Right kidney (tissue), 9 donors: ENCODE data around the gene DDX24.

ENCODE experiments used
- DNase-seq: peaks from one replicate; pipeline ENCODE4 v3.0.0-alpha.2; 2016
- long read RNA-seq, 8 donors: transcript quantifications; one replicate each; lab custom pipeline, GENCODE V29; 2026

DDX24 gene, protein sequence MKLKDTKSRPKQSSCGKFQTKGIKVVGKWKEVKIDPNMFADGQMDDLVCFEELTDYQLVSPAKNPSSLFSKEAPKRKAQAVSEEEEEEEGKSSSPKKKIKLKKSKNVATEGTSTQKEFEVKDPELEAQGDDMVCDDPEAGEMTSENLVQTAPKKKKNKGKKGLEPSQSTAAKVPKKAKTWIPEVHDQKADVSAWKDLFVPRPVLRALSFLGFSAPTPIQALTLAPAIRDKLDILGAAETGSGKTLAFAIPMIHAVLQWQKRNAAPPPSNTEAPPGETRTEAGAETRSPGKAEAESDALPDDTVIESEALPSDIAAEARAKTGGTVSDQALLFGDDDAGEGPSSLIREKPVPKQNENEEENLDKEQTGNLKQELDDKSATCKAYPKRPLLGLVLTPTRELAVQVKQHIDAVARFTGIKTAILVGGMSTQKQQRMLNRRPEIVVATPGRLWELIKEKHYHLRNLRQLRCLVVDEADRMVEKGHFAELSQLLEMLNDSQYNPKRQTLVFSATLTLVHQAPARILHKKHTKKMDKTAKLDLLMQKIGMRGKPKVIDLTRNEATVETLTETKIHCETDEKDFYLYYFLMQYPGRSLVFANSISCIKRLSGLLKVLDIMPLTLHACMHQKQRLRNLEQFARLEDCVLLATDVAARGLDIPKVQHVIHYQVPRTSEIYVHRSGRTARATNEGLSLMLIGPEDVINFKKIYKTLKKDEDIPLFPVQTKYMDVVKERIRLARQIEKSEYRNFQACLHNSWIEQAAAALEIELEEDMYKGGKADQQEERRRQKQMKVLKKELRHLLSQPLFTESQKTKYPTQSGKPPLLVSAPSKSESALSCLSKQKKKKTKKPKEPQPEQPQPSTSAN
- long read RNA-seq, donor 1, full-length matches to known transcripts: 87 of 105 reads
- long read RNA-seq, donor 1, partial matches to known transcripts: 18 of 105 reads
- long read RNA-seq, donor 1, other reads (novel, unspliced or antisense): 0 of 105 reads
- long read RNA-seq, donor 2, full-length matches to known transcripts: 32 of 50 reads
- long read RNA-seq, donor 2, partial matches to known transcripts: 18 of 50 reads
- long read RNA-seq, donor 2, other reads (novel, unspliced or antisense): 0 of 50 reads
- long read RNA-seq, donor 3, full-length matches to known transcripts: 32 of 37 reads
- long read RNA-seq, donor 3, partial matches to known transcripts: 5 of 37 reads
- long read RNA-seq, donor 3, other reads (novel, unspliced or antisense): 0 of 37 reads
- long read RNA-seq, donor 4, full-length matches to known transcripts: 100 of 111 reads
- long read RNA-seq, donor 4, partial matches to known transcripts: 11 of 111 reads
- long read RNA-seq, donor 4, other reads (novel, unspliced or antisense): 0 of 111 reads
- long read RNA-seq, donor 5, full-length matches to known transcripts: 41 of 41 reads
- long read RNA-seq, donor 5, partial matches to known transcripts: 0 of 41 reads
- long read RNA-seq, donor 5, other reads (novel, unspliced or antisense): 0 of 41 reads
- long read RNA-seq, donor 6, full-length matches to known transcripts: 46 of 62 reads
- long read RNA-seq, donor 6, partial matches to known transcripts: 16 of 62 reads
- long read RNA-seq, donor 6, other reads (novel, unspliced or antisense): 0 of 62 reads
- long read RNA-seq, donor 7: 0 reads
- long read RNA-seq, donor 8, full-length matches to known transcripts: 69 of 90 reads
- long read RNA-seq, donor 8, partial matches to known transcripts: 21 of 90 reads
- long read RNA-seq, donor 8, other reads (novel, unspliced or antisense): 0 of 90 reads

DNA sequence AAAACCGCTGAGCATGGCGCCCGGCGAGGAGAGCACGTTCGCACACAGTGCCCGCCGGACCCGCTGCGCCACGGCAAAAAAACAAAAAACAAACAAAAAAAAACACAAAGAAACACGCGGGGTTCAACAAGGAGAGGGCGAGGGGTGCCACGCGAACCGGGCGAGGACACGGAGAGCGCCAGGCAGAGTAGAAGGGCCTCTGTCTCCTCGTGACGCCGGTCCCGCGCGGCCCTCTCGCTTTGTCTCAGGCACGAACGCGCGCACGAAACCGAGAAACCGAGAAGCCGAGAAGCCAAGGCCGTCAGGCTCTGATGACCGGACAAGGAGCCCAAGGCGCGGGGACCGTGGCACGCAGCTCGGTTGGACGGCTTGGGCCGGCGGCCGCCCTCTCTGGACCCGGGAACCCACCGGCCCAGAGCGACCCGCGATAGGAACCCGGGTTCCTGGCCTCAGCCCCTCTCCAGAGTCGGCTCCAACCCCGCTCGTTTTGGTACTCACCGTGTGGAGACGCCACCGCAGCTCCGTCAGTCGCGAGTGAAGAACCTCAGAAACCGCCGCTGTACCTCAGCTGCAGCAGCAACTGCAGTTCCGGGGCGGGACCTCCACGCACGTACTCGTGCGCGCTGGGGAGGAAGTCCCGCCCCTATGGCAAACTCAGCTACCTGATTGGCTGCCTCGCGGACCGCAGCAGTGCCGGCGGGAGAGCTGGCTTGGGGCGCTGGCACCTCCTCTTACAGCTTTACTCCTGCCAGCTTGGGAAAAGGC lies at the start of gene DDX24, which contains the start of gene IFI27L1:
Gene DDX24, minus strand, starts transcription at position 582 of the 765 bp plus-strand sequence. CDS start 1,460 bp downstream, outside the sequence.
Gene IFI27L1, plus strand, starts transcription at position 690 of the 765 bp plus-strand sequence. CDS start 15,628 bp downstream, outside the sequence.
- DNase-seq: peak; percentile 87

DNA sequence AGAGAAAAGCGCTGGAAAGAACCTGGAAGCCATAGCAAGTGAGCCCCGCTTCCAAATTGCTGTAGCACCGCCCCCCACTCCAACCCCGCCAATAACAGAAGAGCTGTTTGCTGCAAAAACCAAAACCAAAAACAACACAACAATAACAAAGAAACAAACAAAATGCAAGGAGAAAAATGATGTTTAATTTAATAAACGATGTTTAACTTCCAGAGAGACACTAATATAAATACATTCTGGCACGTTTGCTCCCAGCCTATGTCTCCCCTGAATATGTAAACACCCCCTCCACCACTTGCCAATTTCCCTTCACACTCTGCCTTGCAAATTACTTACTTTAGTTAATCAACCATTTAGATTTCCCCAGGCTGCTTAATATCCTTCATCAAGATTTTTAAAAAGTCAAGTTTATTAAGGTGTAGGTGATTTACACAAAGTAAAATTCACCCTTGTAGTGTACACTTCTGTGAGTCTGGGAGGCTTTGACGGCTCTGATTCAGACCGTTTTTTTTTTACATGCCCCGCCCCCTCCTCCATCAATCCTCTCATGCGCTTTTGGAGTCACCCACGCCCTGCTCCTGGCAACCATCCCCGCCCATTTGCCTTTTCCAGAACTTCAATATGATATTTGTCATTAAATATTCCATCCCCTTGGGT lies 48.9 kb upstream of the DDX24 start:
- DNase-seq: no peak

DNA sequence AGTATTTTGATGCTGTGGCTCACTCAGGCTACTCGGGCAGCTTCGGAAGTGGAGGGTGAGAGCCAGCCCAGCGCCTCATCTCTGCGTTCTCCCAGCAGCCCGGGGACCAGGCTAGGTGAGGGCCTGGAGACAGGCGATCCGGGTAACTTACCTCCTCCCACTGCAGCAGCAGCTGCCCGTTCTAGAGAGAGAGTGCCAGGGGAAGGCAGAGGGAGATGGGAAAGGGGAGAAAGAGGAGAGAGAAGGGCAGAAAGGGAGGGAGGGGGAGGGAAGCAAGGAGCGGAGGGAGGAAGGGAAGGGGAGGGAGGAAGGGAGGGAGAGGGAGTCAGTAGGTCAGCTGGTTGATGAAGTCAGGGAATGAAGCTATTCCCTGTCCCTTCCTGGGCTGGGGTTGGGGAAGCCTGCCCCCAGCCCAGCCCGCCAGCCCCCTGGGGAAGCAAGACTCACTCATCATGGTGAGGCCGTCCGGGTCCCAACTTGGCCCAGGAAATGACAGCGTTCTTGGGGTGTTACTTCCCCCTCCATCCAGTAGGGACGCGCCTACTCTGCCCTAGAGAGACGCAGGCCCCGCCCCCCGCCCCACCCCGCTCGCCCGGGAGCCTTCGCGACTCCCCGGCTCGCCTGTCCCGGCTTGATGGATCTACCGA lies 48.2 kb upstream of the DDX24 start, which contains the start of gene IFI27L2:
Gene IFI27L2, minus strand, starts transcription at position 494 of the 647 bp plus-strand sequence. Its CDS starts 40 bp downstream, at position 454.
- peak; percentile 81 for DNase-seq

DNA sequence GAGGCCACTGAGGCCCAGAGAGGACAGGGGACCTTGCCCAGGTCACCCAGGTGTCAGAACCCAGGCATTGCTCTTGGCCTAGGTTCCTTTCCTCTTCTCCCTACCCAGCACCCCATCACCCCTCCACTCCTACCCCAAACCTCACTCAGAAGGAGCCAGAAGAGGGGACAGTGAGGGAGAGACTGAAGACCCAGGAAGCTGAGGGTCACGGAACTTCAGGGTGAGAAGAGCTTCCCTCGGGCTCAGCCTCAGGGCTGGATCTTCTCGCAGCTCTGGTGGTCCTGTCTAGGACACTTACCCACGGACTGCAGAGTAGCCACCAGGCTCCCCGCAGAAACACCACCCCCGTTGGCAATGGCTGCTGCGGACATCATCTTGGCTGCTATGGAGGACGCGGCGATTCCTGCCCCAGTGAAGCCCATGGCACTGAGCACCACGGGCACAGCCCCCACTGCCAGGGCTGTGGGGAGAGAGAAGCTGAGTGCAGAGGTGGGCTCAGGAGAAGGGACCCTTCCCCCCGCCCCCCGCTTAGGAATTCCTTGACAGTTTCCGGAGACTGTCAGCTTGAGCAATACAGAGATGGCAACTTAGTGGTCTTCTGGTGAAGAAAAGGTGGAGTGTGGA lies 47.3 kb upstream of the DDX24 start:
- DNase-seq: no peak

DNA sequence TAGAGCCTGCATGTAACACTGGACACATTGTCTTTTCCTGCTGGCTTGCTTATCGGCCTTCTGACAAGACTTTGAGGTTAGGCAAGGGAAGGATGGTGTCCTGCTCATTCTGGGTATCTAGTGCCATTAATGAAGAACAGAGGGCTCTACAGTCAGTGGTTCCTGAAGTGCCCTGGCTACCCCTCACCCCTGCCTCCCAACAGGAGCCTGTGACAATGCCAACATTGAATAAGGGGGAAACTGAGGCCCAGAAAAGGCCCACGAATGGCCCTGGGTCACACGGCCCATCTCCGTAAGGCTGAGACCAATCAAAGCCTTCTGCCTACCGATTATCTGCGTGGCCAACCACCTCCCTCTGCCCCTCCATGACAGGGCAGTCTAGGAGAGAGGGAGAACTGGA lies 46.3 kb upstream of the DDX24 start:
- DNase-seq: no peak

DNA sequence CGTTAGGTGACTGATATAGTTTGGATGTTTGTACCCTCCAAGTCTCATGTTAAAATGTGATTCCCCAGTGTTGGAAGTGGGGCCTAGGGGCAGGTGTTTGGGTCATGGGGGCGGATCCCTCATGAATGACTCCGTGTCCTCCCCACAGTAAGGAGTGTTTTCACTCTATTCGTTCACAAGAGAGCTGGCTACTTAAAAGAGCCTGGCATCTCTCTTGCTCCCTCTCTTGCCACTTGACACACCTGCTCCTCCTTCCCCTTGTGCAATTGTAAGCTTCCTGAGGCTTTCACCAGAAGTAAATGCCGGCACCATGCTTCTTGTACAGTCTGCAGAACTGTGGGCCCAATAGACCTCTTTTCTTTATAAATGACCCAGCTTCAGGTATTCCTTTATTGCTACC lies 45.8 kb upstream of the DDX24 start:
- DNase-seq: no peak

DNA sequence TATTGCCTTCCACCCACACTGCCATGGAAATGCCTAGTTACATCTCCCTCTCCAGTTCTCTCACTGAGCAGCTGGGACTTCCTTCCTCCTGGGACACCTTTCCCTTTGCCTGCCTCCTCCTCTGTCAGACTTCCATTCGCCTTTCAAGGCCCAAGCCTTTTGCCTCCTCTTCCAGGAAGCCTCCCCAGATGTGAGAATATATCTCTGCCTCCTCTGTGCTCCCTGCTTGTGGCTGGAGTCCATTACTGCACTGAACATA lies 45.3 kb upstream of the DDX24 start:
- no peak for DNase-seq

DNA sequence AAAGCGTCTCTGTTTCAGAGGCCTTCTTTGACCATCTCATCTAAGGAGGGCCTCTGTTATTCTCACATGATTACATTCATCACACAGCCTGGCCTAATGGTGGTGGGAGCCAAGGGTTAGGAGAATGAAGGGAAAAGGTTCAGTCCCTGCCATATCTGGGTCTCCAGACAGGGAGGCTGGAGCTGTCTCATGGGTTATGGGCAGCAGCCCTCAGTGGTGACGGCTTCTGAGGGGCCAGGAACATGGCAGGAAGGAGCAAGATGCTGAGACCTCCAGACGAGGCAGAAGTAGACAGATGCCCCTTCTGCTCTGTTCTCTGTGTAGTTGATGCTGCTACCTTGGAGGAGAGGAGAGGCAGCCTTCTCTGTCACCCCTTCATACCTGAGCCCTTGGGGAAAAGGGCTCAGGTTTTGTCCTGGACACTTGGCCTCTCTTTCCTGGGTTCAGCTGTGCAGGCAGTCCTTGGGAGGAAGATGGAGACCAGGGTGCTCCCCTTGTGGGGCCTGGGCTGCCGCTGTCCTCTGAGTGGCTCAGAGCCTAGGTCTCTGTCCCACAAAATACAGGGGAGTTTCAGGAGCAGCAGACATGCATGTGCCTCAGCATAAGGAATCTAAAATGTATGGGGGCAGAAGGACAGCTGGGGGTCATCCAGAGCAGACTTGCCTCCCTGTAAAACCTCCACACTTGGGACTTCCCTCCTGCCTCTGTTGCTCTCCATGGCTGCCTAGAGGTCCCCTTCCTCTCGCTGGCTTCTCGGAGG lies 44.8 kb upstream of the DDX24 start:
- DNase-seq: no peak

DNA sequence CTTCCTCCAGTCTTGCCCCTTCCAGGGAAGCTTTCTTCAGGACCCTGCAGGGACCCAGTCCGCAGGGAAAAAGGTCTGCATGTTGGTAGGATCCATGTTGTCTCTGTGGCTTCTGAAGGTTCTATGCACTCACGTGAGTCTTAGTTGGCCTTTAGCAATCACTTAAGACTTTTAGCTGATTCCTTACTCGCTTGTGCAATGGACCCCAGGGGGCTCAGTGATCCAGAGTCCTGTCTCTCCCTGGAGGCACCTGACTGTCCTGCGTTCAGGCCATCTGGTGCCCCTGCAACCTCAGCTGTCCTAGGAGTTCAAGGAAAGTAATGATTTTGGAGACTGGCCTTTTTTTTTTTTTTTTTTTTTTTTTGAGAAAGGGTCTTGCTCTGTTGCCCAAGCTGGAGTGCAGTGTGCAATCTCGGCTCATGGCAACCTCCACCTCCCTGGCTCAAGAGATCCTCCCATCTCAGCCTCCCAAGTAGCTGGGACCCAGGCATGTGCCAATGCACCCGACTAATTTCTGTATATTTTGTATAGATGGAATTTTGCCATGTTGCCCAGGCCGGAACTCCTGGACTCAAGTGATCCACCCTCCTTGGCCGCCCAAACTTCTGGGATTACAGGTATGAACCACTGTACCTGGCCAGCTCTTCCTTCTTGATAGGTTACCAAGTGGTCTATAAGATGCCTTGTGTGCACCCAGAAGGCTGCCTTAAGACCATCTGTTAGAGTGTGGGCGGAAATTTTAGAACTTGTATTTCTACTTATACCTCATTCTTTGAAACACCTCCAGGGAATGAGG lies 43.8 kb upstream of the DDX24 start:
- no peak for DNase-seq

DNA sequence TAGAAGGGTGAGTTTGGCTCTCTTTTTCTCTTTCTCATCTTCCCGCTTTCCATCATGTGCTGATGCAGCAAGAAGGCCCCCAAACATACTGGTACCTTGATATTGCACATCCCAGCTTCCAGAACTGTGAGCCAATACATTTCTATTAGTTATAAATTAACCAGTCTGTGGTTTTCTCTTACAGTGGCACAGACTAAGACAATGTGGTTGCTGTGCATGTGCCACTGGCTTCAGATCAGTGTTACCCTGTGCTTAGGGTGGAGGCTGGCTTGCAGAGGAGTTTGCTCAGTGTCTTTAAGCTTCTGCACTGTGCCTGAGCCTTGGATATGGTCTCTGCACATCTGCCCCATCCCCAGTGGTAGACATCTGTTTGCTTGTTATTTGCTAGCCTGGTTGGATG lies 42.9 kb upstream of the DDX24 start:
- no peak for DNase-seq

DNA sequence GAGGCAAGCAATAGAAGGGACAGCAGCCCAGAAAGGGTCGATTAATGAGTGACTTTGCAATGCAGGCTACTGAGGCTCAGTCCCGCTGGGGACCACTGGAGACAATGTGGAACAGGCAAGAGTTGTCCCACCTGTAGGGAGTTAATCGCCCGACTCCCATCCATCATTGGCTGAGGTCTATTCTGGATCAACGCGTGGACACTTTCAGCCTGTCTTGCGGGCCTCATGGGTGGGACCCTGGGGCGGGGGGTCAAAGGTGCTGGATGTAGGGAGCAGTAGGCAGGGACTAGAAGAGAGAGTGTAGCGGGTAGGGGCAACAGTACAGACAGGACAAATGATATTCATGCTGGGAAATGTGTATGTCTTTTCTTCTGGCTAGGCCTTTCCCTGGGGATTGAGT lies 42.3 kb upstream of the DDX24 start:
- no peak for DNase-seq

DNA sequence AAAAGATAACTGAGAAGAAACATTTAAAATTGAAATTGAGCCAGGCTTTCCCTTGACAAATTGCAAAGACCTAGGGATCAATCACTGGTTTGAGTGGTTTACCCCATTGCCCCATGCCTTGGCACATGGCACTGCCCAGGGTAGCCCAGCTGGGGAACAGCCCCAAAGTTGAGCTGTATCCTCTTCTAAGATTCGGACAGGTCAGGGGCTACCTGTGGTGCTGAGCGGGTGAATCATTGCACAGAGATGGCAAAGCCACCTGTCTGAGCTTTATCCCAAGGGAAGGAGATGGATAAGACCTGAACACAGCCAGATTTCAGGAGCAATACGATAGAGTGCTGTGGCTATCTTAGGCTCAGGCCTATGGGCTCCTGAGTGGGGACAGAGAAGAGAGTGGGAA lies 41.4 kb upstream of the DDX24 start:
- no peak for DNase-seq

DNA sequence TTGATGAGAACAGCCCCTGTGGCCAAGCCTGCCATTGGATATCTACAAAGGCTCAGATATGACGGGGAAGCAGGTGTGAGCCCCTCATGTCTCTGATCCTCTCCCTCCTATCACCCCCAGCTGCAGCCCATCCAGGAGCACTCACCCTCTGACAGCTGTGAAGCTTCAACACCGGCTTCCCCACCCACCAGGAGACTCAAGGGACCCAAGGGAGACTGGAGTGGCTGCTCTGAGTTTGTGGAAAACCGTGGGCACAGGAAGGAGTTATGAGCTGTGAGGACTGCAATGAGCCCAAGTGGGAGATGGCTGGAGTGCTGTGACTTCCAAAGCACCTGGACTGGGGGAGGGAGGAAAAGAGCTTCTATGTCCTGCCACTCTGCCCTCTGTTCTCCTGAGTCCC lies 40.5 kb upstream of the DDX24 start:
- DNase-seq: no peak

DNA sequence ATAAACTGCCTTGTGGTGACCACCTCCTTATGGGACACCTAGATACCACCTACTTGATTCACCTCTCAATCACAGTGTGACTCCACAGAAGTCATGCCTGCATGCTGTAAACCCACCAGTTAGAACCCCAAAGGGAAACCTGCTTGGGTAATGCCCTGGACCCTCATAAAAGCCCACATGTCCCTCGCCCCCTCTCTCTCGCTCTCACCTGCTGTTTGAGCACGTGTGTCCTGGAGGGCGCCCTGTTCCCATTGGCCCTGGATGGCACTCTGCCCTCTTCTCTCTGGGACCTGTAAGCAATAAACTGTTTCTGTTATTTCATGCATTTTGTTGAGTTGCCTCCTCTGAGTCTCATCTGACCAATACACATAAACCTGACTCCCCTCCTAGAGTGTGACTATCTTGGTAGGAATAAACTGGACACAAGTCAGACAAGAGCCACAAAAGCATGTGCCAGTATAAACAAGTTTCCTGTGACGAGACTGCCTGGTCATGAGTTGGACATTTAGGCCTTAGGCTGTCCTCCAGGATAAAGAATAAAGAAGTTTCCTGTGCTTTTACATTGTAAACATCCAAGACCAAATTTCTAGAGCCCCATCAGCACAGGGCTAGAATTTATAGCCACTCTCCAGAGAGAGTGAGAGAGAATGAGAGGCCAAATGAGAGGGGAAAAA lies 39.8 kb upstream of the DDX24 start:
- no peak for DNase-seq

DNA sequence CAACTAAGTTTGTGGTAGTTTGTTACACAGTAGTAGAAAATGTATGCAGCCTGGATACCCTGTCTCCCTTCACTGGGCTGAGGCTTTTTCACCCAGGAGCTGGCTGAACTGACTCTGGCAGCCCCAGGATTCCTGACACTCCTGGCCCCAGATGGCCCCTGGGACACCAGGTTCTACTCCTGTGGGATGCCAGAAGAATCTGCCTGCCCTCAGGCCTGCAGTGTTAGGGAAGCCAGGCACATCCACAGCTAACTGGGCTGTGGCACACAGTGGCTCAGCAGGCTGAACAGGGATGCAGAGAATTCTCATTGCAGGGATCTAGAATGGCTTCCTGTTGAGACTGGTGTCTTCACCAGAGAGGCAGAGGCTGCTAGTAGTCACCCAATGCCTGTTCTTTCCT lies 38.1 kb upstream of the DDX24 start:
- no peak for DNase-seq

DNA sequence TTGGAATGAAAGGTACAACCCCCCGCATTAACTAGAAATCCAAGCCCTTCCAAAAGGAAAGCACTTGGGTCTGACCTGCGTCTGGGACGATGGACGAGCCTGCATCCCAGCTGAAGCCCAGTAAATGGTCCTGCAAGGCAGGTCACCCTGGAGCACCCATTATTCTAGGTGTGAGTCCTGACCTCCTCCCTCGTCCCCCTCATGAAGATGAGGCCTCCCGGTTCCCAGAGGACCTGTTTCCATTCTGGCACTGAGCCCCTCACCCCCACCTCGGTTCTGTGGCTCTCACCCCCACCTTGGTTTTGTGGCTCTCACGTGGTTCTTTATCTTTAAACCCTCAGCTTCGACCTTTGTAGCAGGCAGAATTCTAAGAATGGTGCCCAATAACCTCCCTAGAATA lies 36.9 kb upstream of the DDX24 start:
- no peak for DNase-seq

DNA sequence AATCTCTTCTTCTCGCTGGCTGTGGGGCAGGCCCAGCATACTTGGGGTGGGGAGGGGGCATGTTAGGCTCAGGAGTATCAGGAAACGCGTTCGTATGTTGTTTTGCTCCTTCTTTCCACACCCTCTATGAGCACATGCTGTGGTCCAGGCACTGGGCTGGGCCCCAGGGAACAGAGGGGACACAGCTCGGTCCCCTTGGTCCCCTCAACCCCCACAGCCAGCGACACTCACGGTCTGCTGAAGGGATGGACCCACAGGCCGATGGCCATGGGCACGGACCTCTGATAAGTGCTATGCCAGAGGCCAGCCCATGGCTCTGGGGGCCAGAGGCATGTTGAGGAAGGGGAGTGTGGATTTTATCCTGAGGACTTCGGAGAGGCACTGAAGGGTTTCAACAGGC lies 35.7 kb upstream of the DDX24 start:
- DNase-seq: no peak
